ENCODE measurements around the gene NDRG2.
A peak's percentile ranks its signal among the peaks of the same experiment; 100 is the strongest.
"Not testable (repeated sequence)": the region's sequence is repeated elsewhere in the genome, so short reads cannot be mapped to it uniquely, and the experiment has no call there.

The NDRG2 gene

GRCh38 chr14:21033133-21033698 lies 8.4 kb upstream of the NDRG2 start:
- peak; percentile 58 to 78 (median 76) for DNase-seq

GRCh38 chr14:21032326-21033132 lies 7.7 kb upstream of the NDRG2 start:
- peak in 3 of 4 experiments; percentile 53 to 68 (median 63) for DNase-seq

DNA sequence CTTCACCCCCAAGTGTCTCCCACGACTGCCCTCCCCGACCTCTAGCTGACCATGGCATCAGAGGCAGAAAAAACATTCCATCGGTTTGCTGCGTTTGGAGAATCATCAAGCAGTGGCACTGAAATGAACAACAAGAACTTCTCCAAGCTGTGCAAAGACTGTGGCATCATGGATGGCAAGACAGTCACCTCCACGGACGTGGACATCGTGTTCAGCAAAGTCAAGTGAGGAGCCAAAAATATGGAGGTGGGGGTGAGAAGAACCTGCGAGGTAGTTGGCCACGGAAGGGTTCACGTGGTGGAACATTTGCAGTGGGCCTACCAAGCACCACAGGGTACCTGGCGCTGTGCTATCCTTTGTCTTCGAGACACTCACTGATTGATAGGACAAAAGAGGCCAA lies 5.7 kb upstream of the NDRG2 start:
- no peak for DNase-seq

DNA sequence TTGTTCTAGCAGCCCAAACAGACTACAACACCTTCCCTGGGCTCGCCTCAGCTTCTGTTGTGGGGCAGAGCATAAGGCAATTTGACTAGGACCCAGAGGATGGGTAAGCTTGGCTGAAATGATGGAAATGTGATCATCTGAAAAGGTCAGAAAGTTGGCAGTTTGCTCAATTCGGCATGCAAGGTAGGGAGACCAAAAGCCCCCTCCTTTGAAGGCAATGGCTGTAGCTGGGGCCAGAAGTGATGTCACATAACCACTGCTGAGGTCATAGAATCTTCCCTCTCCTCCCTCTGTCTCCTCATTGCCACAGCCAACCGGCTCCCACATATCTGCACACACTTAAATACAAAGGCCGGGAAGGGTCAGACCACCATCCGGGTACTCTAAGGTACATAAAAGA lies 5.1 kb upstream of the NDRG2 start, which contains the start of gene TPPP2:
TPPP2 (plus strand) TSS at position 301 of the 400 bp plus-strand sequence. CDS start 365 bp downstream, outside the sequence.
- no peak for DNase-seq

GRCh38 chr14:21026988-21027315 lies 2.1 kb upstream of the NDRG2 start:
- DNase-seq: no peak

DNA sequence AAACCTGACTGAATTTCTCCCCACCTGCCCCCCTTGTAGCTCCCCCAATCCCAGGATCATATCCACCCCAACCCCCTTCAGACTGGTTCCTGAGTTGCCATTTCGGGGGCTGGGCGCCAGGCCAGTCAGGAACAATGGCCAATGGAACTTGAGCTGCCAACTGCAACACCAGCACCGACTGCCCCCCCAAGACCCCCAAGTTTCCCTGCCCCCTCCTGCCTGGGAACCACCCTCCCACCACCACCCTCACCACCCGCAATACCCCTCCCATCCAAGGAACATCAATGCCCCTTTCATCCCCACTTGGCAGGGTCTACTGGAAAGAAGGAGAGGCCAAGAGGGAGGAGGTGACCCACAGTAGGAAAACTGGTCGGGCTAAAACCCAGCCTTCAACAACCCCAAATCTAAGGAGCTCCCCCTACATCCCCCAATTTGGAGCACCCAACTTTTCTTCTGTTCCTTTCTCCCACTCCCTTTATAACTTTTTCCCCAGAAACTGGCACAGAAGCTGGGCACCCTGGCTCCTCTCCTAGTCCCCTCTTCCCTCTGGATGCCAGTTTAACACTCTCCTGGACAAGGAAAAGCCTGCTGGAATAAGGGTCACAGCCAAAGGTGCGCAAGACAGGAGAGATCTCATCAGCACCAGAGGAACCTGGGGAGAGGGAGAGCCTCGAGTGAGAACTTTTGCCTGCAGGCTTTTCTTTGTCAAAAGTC lies 1.6 kb upstream of the NDRG2 start:
- DNase-seq: no peak

GRCh38 chr14:21025371-21026273 lies 761 bp upstream of the NDRG2 start:
- no peak for DNase-seq

DNA sequence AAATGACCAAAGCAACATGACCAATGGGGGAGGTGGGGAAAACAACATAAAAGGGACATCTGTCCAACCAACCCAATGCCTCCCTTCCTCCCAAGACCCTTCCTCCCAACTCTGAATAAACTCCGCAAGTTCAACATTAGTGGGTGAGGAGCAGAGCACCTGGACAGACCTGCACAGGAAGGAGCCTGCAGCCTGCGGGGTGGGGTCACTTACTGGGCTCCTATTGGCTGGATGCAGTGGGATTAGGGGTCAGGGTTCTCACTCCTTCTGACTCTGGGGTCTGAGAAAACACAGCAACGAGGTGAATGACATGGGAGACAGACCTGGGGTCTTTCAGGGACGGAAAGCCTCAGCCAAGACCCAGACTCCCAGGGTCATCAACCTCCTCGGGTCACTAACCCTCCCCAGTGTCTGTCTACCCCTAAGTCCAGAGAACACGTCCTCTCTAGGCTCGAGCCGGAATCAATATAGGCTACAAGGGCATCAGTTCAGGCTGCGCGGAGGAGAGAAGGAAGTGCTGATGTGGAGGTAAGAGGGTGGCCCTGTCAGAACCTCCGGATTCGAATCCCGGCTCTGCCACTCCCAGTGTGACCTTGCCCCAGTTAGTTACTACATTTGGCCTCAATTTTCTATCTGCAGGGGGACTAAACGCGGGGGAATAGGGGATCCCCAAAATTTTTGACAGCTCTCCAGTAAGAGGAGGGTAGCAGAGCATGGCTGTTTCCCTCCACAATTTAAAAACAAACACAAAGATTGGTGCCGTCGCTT lies 860 bp downstream of the NDRG2 start:
- DNase-seq: no peak

- peak; percentile 57 to 81 (median 74) for DNase-seq
Measured at GRCh38 chr14:21023174-21023573, 1.7 kb downstream of the NDRG2 start.

GRCh38 chr14:21022686-21023085 lies 2.2 kb downstream of the NDRG2 start:
- DNase-seq: no peak

DNA sequence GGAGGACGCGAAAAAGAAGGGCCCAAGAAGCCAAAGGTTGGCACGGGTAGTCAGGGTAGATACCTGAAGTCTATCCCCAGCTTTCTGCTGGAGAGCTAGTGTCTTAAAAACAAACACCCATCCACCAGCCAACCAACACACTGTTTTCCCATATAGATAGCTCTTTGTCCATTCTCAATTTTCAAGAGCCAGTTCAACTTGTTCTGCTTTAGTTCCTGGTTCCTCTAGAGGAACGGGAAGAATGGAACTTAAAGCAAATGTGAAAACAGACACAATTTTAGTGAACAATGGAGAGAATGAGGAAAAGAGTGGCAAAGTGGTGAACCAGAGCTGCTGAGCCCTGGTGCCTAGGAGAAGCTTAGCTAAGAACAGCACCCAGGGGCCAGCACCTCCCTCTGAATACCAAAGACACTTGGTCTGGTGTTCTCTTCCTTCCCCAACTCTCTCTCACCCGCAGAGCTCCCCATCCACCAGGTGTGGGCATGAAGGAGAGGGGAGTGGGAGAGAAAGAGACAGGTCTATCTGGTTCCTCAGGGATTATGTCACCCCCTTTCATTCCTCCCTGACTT lies 3.8 kb downstream of the NDRG2 start:
- no peak for DNase-seq

DNA sequence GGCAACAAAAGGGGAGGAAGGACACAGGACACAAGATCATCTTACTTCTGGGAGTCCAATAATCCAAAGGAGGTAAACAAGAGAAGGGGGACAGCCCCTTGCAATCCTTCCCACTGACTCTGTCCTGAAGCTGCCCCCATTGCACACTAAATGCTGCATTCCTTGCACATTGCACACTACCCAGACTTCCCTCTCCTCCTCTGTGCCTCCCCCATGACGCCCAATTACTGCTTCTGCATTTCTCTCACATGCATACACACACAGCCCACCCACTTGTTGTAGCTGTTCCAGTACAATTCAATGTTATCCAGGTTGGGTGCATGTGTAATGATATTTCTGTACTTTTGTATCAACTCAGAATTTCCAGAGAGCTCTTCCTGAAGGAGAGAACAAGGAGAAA lies 5.5 kb downstream of the NDRG2 start:
- DNase-seq: peak; percentile 57 to 80 (median 79)

DNA sequence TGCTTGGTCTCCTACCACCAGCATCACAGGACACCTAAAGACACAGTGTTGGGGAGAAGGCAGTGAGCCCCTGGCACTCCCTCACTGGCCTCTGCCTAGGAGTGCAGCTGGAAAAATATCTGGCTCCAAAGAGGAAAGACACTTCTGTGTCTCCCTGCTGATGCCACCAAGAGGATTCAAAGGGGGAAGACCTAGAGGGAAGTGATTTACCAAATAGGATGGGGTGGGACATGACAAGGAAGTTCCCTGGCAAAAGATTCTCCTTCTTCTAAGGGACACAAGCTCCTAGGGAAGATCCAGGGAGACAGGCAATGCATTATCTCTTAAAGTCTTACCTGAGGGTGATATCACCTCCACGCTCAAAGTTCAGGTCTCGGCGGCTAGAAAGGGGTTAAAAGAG lies 6.1 kb downstream of the NDRG2 start:
- peak in 3 of 4 experiments; percentile 37 to 55 (median 48) for DNase-seq

DNA sequence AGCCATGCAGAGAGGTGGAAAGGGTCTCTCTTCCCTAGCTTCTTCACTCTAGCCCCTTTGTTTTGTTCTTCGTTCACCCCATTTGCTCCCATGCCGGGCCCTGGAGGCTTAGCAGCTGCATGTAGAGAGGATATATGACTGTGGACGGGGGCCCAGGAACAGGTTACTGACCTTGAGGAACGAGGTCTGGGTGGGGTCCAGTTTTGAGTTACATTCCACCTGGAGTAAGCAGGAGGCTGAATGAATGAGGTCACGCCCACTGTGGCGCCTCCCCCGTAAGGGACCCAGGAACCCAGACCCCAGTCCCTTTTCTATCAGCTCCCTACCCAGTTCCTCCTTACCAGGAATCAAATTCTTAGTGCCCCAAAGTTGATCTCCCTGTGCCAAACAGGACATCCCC lies 6.6 kb downstream of the NDRG2 start:
- no peak for DNase-seq

- DNase-seq: peak in 3 of 4 experiments; percentile 48 to 63 (median 57)
Measured at GRCh38 chr14:21017528-21018245, 7.2 kb downstream of the NDRG2 start.

DNA sequence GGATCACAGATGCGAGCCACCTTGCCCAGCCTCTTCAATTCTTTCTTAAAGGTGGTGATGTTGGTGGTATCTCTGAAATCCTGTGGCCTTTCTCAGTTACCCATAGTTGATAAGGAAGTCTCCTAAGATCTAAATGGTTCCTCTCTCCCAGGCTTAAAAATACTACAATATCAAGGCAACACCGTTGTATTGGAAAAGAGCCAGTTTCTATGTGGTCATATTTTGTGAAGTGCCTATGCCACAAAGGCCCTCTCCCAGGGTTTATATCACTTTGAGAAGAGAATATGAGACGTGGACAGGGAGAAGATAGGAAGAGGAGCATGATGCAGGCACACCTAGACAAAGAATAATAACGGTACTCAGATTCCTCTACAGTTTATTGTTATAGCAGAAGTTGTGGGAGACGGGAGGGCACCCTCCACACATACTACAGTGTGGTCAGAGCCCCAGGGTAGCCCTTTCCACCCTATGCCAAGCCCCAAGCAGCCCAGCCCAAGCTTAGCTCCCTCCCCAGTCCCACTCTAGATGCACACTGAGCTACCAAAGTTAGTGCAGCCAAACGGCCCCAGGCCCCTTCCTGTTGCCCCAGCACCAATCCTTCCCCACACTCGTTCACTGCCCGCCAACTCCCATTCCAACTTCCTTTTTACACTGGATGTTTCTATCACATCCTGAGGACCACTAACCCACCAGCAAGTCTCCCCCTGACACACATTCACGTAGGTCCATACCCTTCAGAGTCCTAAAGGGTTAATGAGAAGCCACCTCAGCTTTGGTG lies 8.3 kb downstream of the NDRG2 start:
- DNase-seq: no peak

GRCh38 chr14:21015312-21015711 lies 9.5 kb downstream of the NDRG2 start:
- peak; percentile 56 to 79 (median 74) for DNase-seq

- peak; percentile 90 to 95 (median 94) for DNase-seq
Measured at GRCh38 chr14:21014761-21015190, 10.1 kb downstream of the NDRG2 start.

DNA sequence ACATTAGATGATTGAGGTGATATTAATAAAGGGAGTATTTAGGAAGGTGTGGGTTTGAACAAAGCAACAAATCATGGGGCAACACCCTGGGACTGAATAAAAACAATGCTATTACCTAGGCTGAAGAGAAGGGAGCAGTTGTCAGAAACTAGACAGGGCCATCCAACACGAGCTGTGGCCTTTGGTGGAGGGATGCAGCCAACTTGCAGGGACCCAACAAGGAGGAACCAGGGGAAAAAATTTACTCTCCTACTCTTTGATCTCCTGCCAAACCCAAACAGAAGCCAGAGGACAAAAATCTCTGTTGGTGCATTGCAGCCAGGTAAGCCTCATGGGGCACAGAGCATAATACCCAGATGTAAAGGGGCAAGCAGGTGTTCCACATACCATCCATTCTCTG lies 13.7 kb downstream of the NDRG2 start:
- DNase-seq: no peak

DNA sequence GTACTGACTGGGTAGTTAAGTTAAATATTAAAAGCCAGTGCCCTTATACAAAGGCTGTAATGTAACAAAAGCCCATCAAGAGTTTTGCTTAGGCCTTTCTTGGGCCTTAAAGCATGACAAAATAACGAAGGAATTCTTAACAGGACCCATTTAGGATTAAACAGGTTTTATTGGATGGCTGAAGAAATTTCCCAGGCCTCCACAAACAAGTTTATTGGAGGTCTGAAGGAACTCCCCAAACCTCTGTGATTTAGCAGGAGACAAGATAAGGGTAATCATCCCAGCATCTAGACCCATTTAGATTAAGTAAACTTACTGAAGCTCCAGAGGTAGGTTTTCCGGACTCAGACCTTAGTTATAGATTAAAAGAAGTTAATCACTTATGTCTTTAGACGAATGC lies 15.1 kb downstream of the NDRG2 start:
- DNase-seq: not testable (repeated sequence)
